NCI-H446 treated with DMSO at 0.1 percent for 48 hours (cell line): ENCODE results near the gene NAXD.
"Not testable (repeated sequence)": the region's sequence is repeated elsewhere in the genome, so short reads cannot be mapped to it uniquely, and the experiment has no call there.

Experiments used
- DNase-seq: peaks from one replicate; lab custom pipeline; 2025; lab: John Stamatoyannopoulos, UW

Gene NAXD

GRCh38 chr13:110593430-110594130, 21.8 kb upstream of the NAXD start:
- DNase-seq: no peak

GRCh38 chr13:110597041-110597689, 18.2 kb upstream of the NAXD start:
- DNase-seq: no peak

- DNase-seq: no peak
Measured at GRCh38 chr13:110600261-110600819, 15.0 kb upstream of the NAXD start.

GRCh38 chr13:110600980-110601379, 14.4 kb upstream of the NAXD start:
- DNase-seq: no peak

GRCh38 chr13:110605132-110605531, 10.2 kb upstream of the NAXD start:
- DNase-seq: no peak

- not testable (repeated sequence) for DNase-seq
Measured at GRCh38 chr13:110606281-110606680, 9.1 kb upstream of the NAXD start.

- DNase-seq: no peak
Measured at GRCh38 chr13:110607675-110608224, 7.6 kb upstream of the NAXD start.

- no peak for DNase-seq
Measured at GRCh38 chr13:110610955-110611595, 4.3 kb upstream of the NAXD start.

GRCh38 chr13:110615005-110615321, 382 bp upstream of the NAXD start:
- DNase-seq: no peak

GRCh38 chr13:110616103-110617101, 1.1 kb downstream of the NAXD start:
- DNase-seq: no peak

- no peak for DNase-seq
Measured at GRCh38 chr13:110617321-110618072, 2.2 kb downstream of the NAXD start.

- DNase-seq: no peak
Measured at GRCh38 chr13:110618167-110618566, 2.8 kb downstream of the NAXD start.

- DNase-seq: no peak
Measured at GRCh38 chr13:110618780-110619179, 3.4 kb downstream of the NAXD start.

GRCh38 chr13:110620596-110620995, 5.3 kb downstream of the NAXD start:
- no peak for DNase-seq

GRCh38 chr13:110624766-110625756, 9.7 kb downstream of the NAXD start:
- no peak for DNase-seq

GRCh38 chr13:110625771-110626321, 10.5 kb downstream of the NAXD start:
- DNase-seq: no peak

GRCh38 chr13:110626521-110626920, 11.2 kb downstream of the NAXD start:
- no peak for DNase-seq

GRCh38 chr13:110627351-110627750, 12.0 kb downstream of the NAXD start:
- no peak for DNase-seq

GRCh38 chr13:110627761-110628476, 12.6 kb downstream of the NAXD start:
- no peak for DNase-seq
